Kidney (tissue), 14 donors: ENCODE results near the gene UBE2F. TPM values are rescaled to one million over a fixed set of nuclear protein-coding genes. Genes with fewer than 3 reads are reported as not detected.
"Not testable (repeated sequence)": the region's sequence is repeated elsewhere in the genome, so short reads cannot be mapped to it uniquely, and the experiment has no call there.

Experiments used
- DNase-seq, 5 donors: peaks; one replicate each; pipeline ENCODE4 v3.0.0-alpha.2; 2013 to 2020
- FAIRE-seq: peaks from 2 replicates; lab custom pipeline; 2012; peaks lifted over from hg19 to GRCh38; lab: Jason Lieb, UNC
- H3K27ac ChIP-seq, 2 donors: one replicate each; pipeline ENCODE4 v1.7.0; 2013; ENCODE audit warnings: low read depth in 2 of 2, low read length in 2 of 2, inconsistent platforms in 1 of 2
- H3K27me3 ChIP-seq: one replicate; pipeline ENCODE4 v1.7.1; 2013; ENCODE audit warnings: low read length, inconsistent platforms; ENCODE audit not compliant: control insufficient read depth, insufficient read depth
- H3K36me3 ChIP-seq, 3 donors: one replicate each; pipeline versions ENCODE4 v1.7.0 to v1.7.1; 2013; ENCODE audit warnings: low read length in 3 of 3, control low read depth in 1 of 3, inconsistent platforms in 1 of 3; ENCODE audit not compliant: insufficient read depth in 3 of 3, control insufficient read depth in 2 of 3
- H3K4me1 ChIP-seq, 3 donors: one replicate each; pipeline versions ENCODE4 v1.7.0 to v1.7.1; 2013; ENCODE audit warnings: low read length in 3 of 3, inconsistent platforms in 1 of 3, low read depth in 1 of 3; ENCODE audit not compliant: control insufficient read depth in 2 of 3, insufficient read depth in 2 of 3
- H3K4me3 ChIP-seq, 3 donors: one replicate each; pipeline versions ENCODE4 v1.7.0 to v1.8.1; 2013; ENCODE audit warnings: low read length in 3 of 3, control low read depth in 1 of 3, inconsistent platforms in 1 of 3
- H3K9ac ChIP-seq, 3 donors: one replicate each; pipeline versions ENCODE4 v1.7.0 to v1.7.1; 2013; ENCODE audit warnings: low read length in 3 of 3, control low read depth in 1 of 3, inconsistent platforms in 1 of 3
- H3K9me3 ChIP-seq, 3 donors: one replicate each; pipeline versions ENCODE4 v1.7.0 to v1.7.1; 2013; ENCODE audit warnings: low read length in 3 of 3, control low read depth in 1 of 3, inconsistent platforms in 1 of 3; ENCODE audit not compliant: control insufficient read depth in 2 of 3, insufficient read depth in 1 of 3
- CTCF ChIP-seq: IDR thresholded peaks from 3 replicates; pipeline ENCODE4 v1.5.1; 2012; ENCODE audit warnings: mild to moderate bottlenecking, moderate library complexity, borderline replicate concordance; ENCODE audit not compliant: insufficient read depth; ENCODE audit errors: extremely low read depth
- intact Hi-C: fragments of 100-400 bp; cut with DNase I; formaldehyde crosslinking; loops from one replicate; pipeline ENCODE4 v1.11.1; 2022
- polyA plus RNA-seq: library from polyadenylated mRNA; stranded (reverse); fragments of 350-450 nt; fragmentation: Illumina TruSeq; extraction: RNeasy Lipid Tissue Mini Kit (QIAGEN cat#74804); gene quantifications from one replicate; pipeline ENCODE4 v1.2.3, GENCODE V29; 2014; ENCODE audit warnings: low read depth, low replicate concordance; ENCODE audit not compliant: insufficient read depth
- total RNA-seq: library from RNA; stranded (reverse); fragmentation: NEBNext Ultra II Directional; extraction: Animal tissue kit (Norgen Biotek cat#: 25700); gene quantifications from one replicate; pipeline ENCODE4 v1.2.1, GENCODE V29; 2021
- donor health status: control.
- donor health status: control.
- donor health status: control.
- donor health status: control.
- donor health status: control.
- donor health status: DM: yes; HTN: yes; CAD: no.
- donor health status: Normal renal cell carcinoma (clear cell type).

The UBE2F gene
- total and polyA plus RNA-seq, 2 donors from 2014 or later: 34.5 to 68.7 TPM

- FAIRE-seq (no peak), DNase-seq (no peak)
- intact Hi-C loops: no loop called here
- Histone ChIP-seq H3K4me1 (no peaks in the 10 kb centered on the region), H3K36me3 (no peaks in the 10 kb centered on the region), H3K9ac (no peak overlapping the region), H3K4me3 (no peak overlapping the region), H3K27me3 (no peaks in the 10 kb centered on the region), H3K9me3 (peaks cover 0 to 9% (median 0%) of the 10 kb centered on the region in 3 donors), H3K27ac (no peak overlapping the region)
- TF ChIP-seq CTCF: no peak
These were observed 20.4 kb upstream of the UBE2F start for GRCh38 chr2:237946423-237946822.

- H3K36me3 ChIP-seq, intact Hi-C loops, H3K9me3 ChIP-seq, H3K27me3 ChIP-seq, H3K4me1 ChIP-seq, H3K4me3 ChIP-seq, H3K27ac ChIP-seq, FAIRE-seq, H3K9ac ChIP-seq, DNase-seq: not testable (repeated sequence)
These were observed 15.5 kb upstream of the UBE2F start for GRCh38 chr2:237951354-237951753.

- H3K9ac ChIP-seq: no peak overlapping the region
- H3K4me3 ChIP-seq: no peak overlapping the region
- no peaks in the 10 kb centered on the region for H3K9me3 ChIP-seq
- peaks cover 0 to 2% (median 0%) of the 10 kb centered on the region in 3 donors for H3K4me1 ChIP-seq
- no peak for TF ChIP-seq CTCF
- intact Hi-C loops: no loop called here
- no peaks in the 10 kb centered on the region for H3K36me3 ChIP-seq
- FAIRE-seq (no peak), DNase-seq (no peak)
- no peak overlapping the region for H3K27ac ChIP-seq
- peaks cover 2% of the 10 kb centered on the region for H3K27me3 ChIP-seq
These were observed 14.9 kb upstream of the UBE2F start for GRCh38 chr2:237951878-237952277.

- no peaks in the 10 kb centered on the region for H3K9me3 ChIP-seq
- peaks cover 0 to 2% (median 0%) of the 10 kb centered on the region in 3 donors for H3K4me1 ChIP-seq
- intact Hi-C loops: no loop called here
- no peak for TF ChIP-seq CTCF
- FAIRE-seq (no peak), DNase-seq (no peak)
- H3K4me3 ChIP-seq: no peak overlapping the region
- no peak overlapping the region for H3K27ac ChIP-seq
- H3K9ac ChIP-seq: no peak overlapping the region
- peaks cover 2% of the 10 kb centered on the region for H3K27me3 ChIP-seq
- no peaks in the 10 kb centered on the region for H3K36me3 ChIP-seq
These were observed 14.0 kb upstream of the UBE2F start for GRCh38 chr2:237952851-237953250.
